GM03348 (cell line): ENCODE results near the gene KCTD1.

Experiments
- DNase-seq: peaks from one replicate; pipeline ENCODE4 v3.0.0; 2012; ENCODE audit warnings: low spot score

KCTD1 gene

GRCh38 chr18:26549263-26550094 is 1.1 kb upstream of the KCTD1 start:
- DNase-seq: peak; percentile 86

- DNase-seq: peak; percentile 82
Observed at GRCh38 chr18:26547646-26548414, 523 bp downstream of the KCTD1 start.

- DNase-seq: no peak
Observed at GRCh38 chr18:26546875-26547645, 1.3 kb downstream of the KCTD1 start.

GRCh38 chr18:26546170-26546874 is 2.0 kb downstream of the KCTD1 start:
- no peak for DNase-seq

- no peak for DNase-seq
Observed at GRCh38 chr18:26545335-26546123, 2.8 kb downstream of the KCTD1 start.

GRCh38 chr18:26544451-26544850 is 3.9 kb downstream of the KCTD1 start:
- DNase-seq: no peak

GRCh38 chr18:26543373-26543772 is 5.0 kb downstream of the KCTD1 start:
- DNase-seq: no peak

- peak; percentile 61 for DNase-seq
Observed at GRCh38 chr18:26540043-26540628, 8.2 kb downstream of the KCTD1 start.

- no peak for DNase-seq
Observed at GRCh38 chr18:26538524-26538923, 9.8 kb downstream of the KCTD1 start.

GRCh38 chr18:26536664-26537063 is 11.7 kb downstream of the KCTD1 start:
- no peak for DNase-seq

GRCh38 chr18:26536032-26536431 is 12.3 kb downstream of the KCTD1 start:
- DNase-seq: peak; percentile 22

- DNase-seq: no peak
Observed at GRCh38 chr18:26535630-26536029, 12.7 kb downstream of the KCTD1 start.

- DNase-seq: peak; percentile 24
Observed at GRCh38 chr18:26532367-26533340, 15.7 kb downstream of the KCTD1 start.

GRCh38 chr18:26531605-26532298 is 16.6 kb downstream of the KCTD1 start:
- no peak for DNase-seq

- DNase-seq: no peak
Observed at GRCh38 chr18:26526966-26527234, 21.5 kb downstream of the KCTD1 start.

- DNase-seq: no peak
Observed at GRCh38 chr18:26526128-26526965, 22.0 kb downstream of the KCTD1 start.

GRCh38 chr18:26524504-26525351 is 23.6 kb downstream of the KCTD1 start:
- no peak for DNase-seq
